ENCODE data around the gene TP53. TPM values are rescaled to one million over a fixed set of nuclear protein-coding genes. Genes with fewer than 3 reads are reported as not detected.

TP53 gene
- polyA plus RNA-seq, 2 of the 4 experiments (the other 2 are of a cell fraction) = 59.4 to 65.9 TPM

DNA sequence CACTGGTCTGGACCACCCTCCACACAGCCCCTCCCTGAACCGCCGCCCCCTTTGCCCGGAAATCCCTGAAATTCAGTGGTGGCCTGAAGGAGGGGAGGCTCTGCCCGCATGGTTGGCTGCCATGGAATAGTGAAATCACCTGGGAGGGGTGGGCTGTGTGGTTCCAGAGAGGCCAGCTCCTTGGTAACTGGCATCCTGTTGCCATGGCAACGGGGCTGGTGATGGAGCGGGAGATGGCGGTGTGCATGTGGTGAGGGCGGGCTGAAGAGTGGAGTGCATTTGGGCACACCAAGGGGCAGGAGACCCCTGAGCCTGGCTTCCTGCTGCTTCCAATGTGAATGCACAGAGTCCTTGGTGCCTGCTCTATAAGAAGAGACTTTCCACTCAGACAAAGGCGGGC is 20.2 kb upstream of the TP53 start:
- ChIA-PET CTCF (interaction anchor here (1.5 to 11.1 kb wide), 6 partner anchors 9 to 73 kb away, joined by 3 to 103 read pairs (median 12); partner anchors contain the start of genes DNAH2, TP53 and WRAP53), POLR2A (interaction anchor here (3.5 kb wide), 1 partner anchor 9 kb away, joined by 15 read pairs; the partner anchor contains the start of gene DNAH2)
- TF ChIP-seq TP53 (CRISPR knock-in tag; IDR thresholded peaks at IDR 0.05) = no peak
- TF ChIP-seq KDM1A (IDR thresholded peaks at IDR 0.05; ENCODE audit: low read depth) = peak; percentile 46; the same call in 1 of the 2 replicates
- TF ChIP-seq, protein P1, sequence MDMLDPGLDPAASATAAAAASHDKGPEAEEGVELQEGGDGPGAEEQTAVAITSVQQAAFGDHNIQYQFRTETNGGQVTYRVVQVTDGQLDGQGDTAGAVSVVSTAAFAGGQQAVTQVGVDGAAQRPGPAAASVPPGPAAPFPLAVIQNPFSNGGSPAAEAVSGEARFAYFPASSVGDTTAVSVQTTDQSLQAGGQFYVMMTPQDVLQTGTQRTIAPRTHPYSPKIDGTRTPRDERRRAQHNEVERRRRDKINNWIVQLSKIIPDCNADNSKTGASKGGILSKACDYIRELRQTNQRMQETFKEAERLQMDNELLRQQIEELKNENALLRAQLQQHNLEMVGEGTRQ (IDR thresholded peaks at IDR 0.05) = no peak
- ATAC-seq (no peak), DNase-seq (ENCODE audit: low read depth in 1 of 2, low spot score in 1 of 2) (no peak), FAIRE-seq (no peak)
- no peak overlapping the region for H3K27ac ChIP-seq
- no peak overlapping the region for H3K4me3 ChIP-seq
- peaks cover 13% of the 10 kb centered on the region; the same call in 2 of the 3 replicates for H3K4me1 ChIP-seq
- 54% methylated on average over 9 of the region's 9 CpGs for WGBS (ENCODE audit: missing lambda C conversion rate)
- no peaks in the 10 kb centered on the region for H3K9me3 ChIP-seq
- H3K4me2 ChIP-seq = no peak overlapping the region

DNA sequence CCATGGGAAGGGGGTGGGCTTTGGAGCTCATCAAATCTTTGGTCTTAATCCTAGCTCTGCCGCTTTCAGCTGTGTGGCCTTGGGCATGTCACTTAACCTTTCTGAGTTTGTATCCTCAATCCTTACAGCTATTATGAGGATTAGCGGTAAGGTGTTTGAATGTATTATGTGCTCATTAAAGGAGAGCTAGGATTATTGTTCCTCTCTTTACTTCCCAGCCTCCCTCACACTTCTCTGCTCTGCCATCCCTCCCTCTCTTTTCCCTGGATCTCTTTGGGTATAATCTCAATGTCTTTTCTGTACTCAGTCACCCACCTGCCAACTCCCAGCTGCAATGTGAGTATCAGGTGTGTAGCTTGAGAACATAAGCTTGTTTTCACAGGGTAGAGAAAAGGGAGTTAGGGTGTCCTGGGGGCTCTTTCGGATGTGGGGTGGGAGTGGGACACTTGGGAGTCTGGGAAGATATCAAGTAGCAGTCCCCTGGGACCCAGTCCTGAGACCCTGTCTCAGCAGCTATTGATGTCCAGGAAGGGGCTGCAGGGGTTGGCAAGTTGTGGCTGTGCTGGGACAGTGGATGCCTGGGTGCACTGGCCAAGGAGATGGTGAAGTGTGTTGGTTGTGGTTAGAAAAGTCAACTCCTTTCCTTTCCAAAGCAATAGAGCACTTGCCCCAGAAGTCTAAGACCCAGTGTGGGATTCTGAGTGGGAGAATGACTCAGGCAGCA is 19.5 kb upstream of the TP53 start:
- ATAC-seq = no peak
- no peak overlapping the region for H3K4me3 ChIP-seq
- H3K9me3 ChIP-seq = no peaks in the 10 kb centered on the region
- H3K27ac ChIP-seq = no peak overlapping the region
- DNase-seq (ENCODE audit: low read depth in 1 of 2, low spot score in 1 of 2) = no peak
- FAIRE-seq = no peak
- POLR2A ChIA-PET = interaction anchor here (1.1 to 3.5 kb wide), 2 partner anchors 10 to 21 kb away, joined by 3 to 15 read pairs; partner anchors contain the start of gene DNAH2
- TF ChIP-seq MAFK (IDR thresholded peaks at IDR 0.05; ENCODE audit: partially characterized antibody) (no peak), FOSL2 (IDR thresholded peaks at IDR 0.05) (no peak), FOSL2 (CRISPR knock-in tag; IDR thresholded peaks at IDR 0.05) (no peak), HEYL (CRISPR knock-in tag; IDR thresholded peaks at IDR 0.05) (no peak), HOXB13 (CRISPR knock-in tag; IDR thresholded peaks at IDR 0.05; ENCODE audit: low read depth) (no peak), RNF2 (IDR thresholded peaks at IDR 0.05; ENCODE audit: borderline replicate concordance, low read depth) (no peak), CHD4 (IDR thresholded peaks at IDR 0.05; ENCODE audit: borderline replicate concordance) (no peak), POLR2AphosphoS2 (conservative IDR thresholded peaks at IDR 0.05; ENCODE audit: low read length) (no peak), EHMT2 (IDR thresholded peaks at IDR 0.05; ENCODE audit: low read depth) (no peak), BHLHE40 (IDR thresholded peaks at IDR 0.05; ENCODE audit: low read depth, low read length) (no peak), EP300 (IDR thresholded peaks at IDR 0.05) (no peak), KDM1A (IDR thresholded peaks at IDR 0.05; ENCODE audit: low read depth) (no peak), ZNF302 (CRISPR knock-in tag; IDR thresholded peaks at IDR 0.05) (no peak), RCOR1 (IDR thresholded peaks at IDR 0.05; ENCODE audit: low read depth, low read length) (no peak), NR3C1 (IDR thresholded peaks at IDR 0.05) (no peak)
- TF ChIP-seq, protein P1 (IDR thresholded peaks at IDR 0.05) = no peak
- TF ChIP-seq, protein P2, sequence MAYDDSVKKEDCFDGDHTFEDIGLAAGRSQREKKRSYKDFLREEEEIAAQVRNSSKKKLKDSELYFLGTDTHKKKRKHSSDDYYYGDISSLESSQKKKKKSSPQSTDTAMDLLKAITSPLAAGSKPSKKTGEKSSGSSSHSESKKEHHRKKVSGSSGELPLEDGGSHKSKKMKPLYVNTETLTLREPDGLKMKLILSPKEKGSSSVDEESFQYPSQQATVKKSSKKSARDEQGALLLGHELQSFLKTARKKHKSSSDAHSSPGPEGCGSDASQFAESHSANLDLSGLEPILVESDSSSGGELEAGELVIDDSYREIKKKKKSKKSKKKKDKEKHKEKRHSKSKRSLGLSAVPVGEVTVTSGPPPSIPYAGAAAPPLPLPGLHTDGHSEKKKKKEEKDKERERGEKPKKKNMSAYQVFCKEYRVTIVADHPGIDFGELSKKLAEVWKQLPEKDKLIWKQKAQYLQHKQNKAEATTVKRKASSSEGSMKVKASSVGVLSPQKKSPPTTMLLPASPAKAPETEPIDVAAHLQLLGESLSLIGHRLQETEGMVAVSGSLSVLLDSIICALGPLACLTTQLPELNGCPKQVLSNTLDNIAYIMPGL (CRISPR knock-in tag; IDR thresholded peaks at IDR 0.05; ENCODE audit: borderline replicate concordance) = no peak
- peaks cover 13% of the 10 kb centered on the region; the same call in 2 of the 3 replicates for H3K4me1 ChIP-seq
- CTCF ChIA-PET = interaction anchor here (0.6 to 11.1 kb wide), 10 partner anchors 9 to 116 kb away, joined by 3 to 103 read pairs (median 6); partner anchors contain the start of genes DNAH2, TP53 and WRAP53
- 84% methylated on average over 3 of the region's 3 CpGs for WGBS (ENCODE audit: missing lambda C conversion rate)
- no peak overlapping the region for H3K4me2 ChIP-seq

Measured in A549 (cell line).